K562 (cell line): ENCODE results near the gene MAP3K20. TPM values are rescaled to one million over a fixed set of nuclear protein-coding genes. Genes with fewer than 3 reads are reported as not detected.

Experiments used
- CBX5 ChIP-seq: IDR thresholded peaks from 2 replicates; pipeline ENCODE4 v1.6.1; 2014; ENCODE audit warnings: low read depth, borderline replicate concordance
- CCAR2 ChIP-seq: fragments of 200-400 bp; formaldehyde crosslinking; IDR thresholded peaks from 2 replicates; pipeline ENCODE4 v1.6.1; 2017; ENCODE audit warnings: mild to moderate bottlenecking, low read depth, low read length
- CHCHD3 ChIP-seq: fragments of 250-450 bp; sonication (Bioruptor Pico); IDR thresholded peaks from 2 replicates; pipeline ENCODE4 v2.1.2; 2022; ENCODE audit warnings: mild to moderate bottlenecking
- EGR1 ChIP-seq: fragments of 450-650 bp; conservative IDR thresholded peaks from 2 replicates; pipeline ENCODE4 v1.6.1; 2017; ENCODE audit warnings: mild to moderate bottlenecking
- GATAD2A ChIP-seq: fragments of 450-650 bp; IDR thresholded peaks from 2 replicates; pipeline ENCODE4 v1.6.1; 2017
- HDAC2 ChIP-seq: fragments of 450-650 bp; IDR thresholded peaks from 2 replicates; pipeline ENCODE4 v1.6.1; 2016; ENCODE audit warnings: mild to moderate bottlenecking
- KLF13 ChIP-seq: fragments of 450-650 bp; IDR thresholded peaks from 2 replicates; pipeline ENCODE4 v1.6.1; 2016; ENCODE audit warnings: missing genetic modification characterization, low read depth, mild to moderate bottlenecking, missing compliant biosample characterization, moderate library complexity, borderline replicate concordance
- NBN ChIP-seq: fragments of 450-650 bp; IDR thresholded peaks from 2 replicates; pipeline ENCODE4 v1.6.1; 2016; ENCODE audit warnings: low read depth, mild to moderate bottlenecking
- NCOA1 ChIP-seq: fragments of 450-650 bp; IDR thresholded peaks from 2 replicates; pipeline ENCODE4 v1.6.1; 2016; ENCODE audit warnings: low read depth
- NFIC ChIP-seq: fragments of 450-650 bp; IDR thresholded peaks from 2 replicates; pipeline ENCODE4 v1.6.1; 2017; ENCODE audit warnings: mild to moderate bottlenecking, inconsistent platforms
- POLR2G ChIP-seq: fragments of 200-400 bp; formaldehyde crosslinking; IDR thresholded peaks from 2 replicates; pipeline ENCODE4 v1.6.1; 2017; ENCODE audit warnings: low read depth, mild to moderate bottlenecking, antibody characterized with exemption, low read length, moderate library complexity
- PRPF4 ChIP-seq: fragments of 200-400 bp; formaldehyde crosslinking; IDR thresholded peaks from one replicate; pipeline ENCODE4 v1.6.1; 2017; ENCODE audit warnings: low read length, low read depth, mild to moderate bottlenecking; ENCODE audit not compliant: insufficient read depth, poor library complexity, severe bottlenecking
- SREBF1 ChIP-seq: fragments of 150-350 bp; IDR thresholded peaks from 2 replicates; pipeline ENCODE4 v1.6.1; 2014; ENCODE audit warnings: antibody characterized with exemption, low read depth, low read length, borderline replicate concordance
- TBP ChIP-seq: optimal IDR thresholded peaks from 2 replicates; pipeline ENCODE3; 2011; ENCODE audit warnings: low read depth, low read length, improper control_type of control experiment
- U2AF2 ChIP-seq: fragments of 200-400 bp; formaldehyde crosslinking; optimal IDR thresholded peaks from 2 replicates; pipeline ENCODE3; 2017; ENCODE audit warnings: low read depth, mild to moderate bottlenecking, low read length
- ZNF232 ChIP-seq: sonication (generic); formaldehyde crosslinking; IDR thresholded peaks from 2 replicates; pipeline ENCODE4 v1.8.0; 2022; ENCODE audit warnings: mild to moderate bottlenecking, missing genetic modification reagents
- ZNF77 ChIP-seq: fragments of 250-450 bp; sonication (Bioruptor Pico); IDR thresholded peaks from 2 replicates; pipeline ENCODE4 v1.5.0; 2020
- polyA plus RNA-seq, 8 experiments: library from polyadenylated mRNA; depleted of rRNA in 4 of 8; stranded (reverse) in 5 of 8; unstranded in 3 of 8; fragments of >200 nt; fragmentation: Nextera tagmentation in 2 of 8; fragmentation: Illumina TruSeq in 1 of 8; extraction: Ambion mirVana in 2 of 8; extraction: Trizol in 1 of 8; gene quantifications; 2 replicates each; pipeline versions ENCODE4 v1.2.1 to v1.2.3, GENCODE V29; 2011 to 2014; ENCODE audit warnings: inconsistent platforms in 1 of 8, missing spikeins in 1 of 8
- total RNA-seq, 7 experiments: library from RNA; depleted of rRNA in 6 of 7; stranded (reverse); fragments of >200 nt in 6 of 7; fragmentation: Illumina TruSeq in 2 of 7; extraction: Trizol in 2 of 7; gene quantifications; 2 replicates each; pipeline versions ENCODE4 v1.2.1 to v1.2.3, GENCODE V29; 2011 to 2021; ENCODE audit warnings: low replicate concordance in 1 of 7
- TF ChIP-seq, protein P1 (sequence below): fragments of 250-450 bp; sonication (Bioruptor Pico); IDR thresholded peaks from 2 replicates; pipeline ENCODE4 v1.8.0; 2022; ENCODE audit warnings: moderate library complexity, mild to moderate bottlenecking, inconsistent platforms
- TF ChIP-seq, protein P2 (sequence below): fragments of 250-450 bp; sonication (Bioruptor Pico); IDR thresholded peaks from 2 replicates; pipeline ENCODE4 v1.6.1; 2021; ENCODE audit warnings: mild to moderate bottlenecking
- TF ChIP-seq, protein P3 (sequence below): IDR thresholded peaks from 2 replicates; pipeline ENCODE4 v1.6.1; 2011; ENCODE audit warnings: borderline replicate concordance, low read depth, mild to moderate bottlenecking, moderate library complexity, low read length; ENCODE audit not compliant: insufficient read depth, poor library complexity, severe bottlenecking
- TF ChIP-seq, protein P4 (sequence below): fragments of 450-650 bp; IDR thresholded peaks from 2 replicates; pipeline ENCODE4 v1.6.1; 2016; ENCODE audit warnings: missing biosample characterization, missing genetic modification characterization
- TF ChIP-seq, protein P5 (sequence below): fragments of 250-450 bp; sonication (Bioruptor Pico); IDR thresholded peaks from 2 replicates; pipeline ENCODE4 v1.8.0; 2021; ENCODE audit warnings: moderate library complexity, mild to moderate bottlenecking, inconsistent platforms

The MAP3K20 gene
- total and polyA plus RNA-seq, 9 of the 15 experiments (the other 6 are each of a cell fraction or from before 2014, with no cell fraction given), result 9.8 to 34.2 (median 27.3) TPM

DNA sequence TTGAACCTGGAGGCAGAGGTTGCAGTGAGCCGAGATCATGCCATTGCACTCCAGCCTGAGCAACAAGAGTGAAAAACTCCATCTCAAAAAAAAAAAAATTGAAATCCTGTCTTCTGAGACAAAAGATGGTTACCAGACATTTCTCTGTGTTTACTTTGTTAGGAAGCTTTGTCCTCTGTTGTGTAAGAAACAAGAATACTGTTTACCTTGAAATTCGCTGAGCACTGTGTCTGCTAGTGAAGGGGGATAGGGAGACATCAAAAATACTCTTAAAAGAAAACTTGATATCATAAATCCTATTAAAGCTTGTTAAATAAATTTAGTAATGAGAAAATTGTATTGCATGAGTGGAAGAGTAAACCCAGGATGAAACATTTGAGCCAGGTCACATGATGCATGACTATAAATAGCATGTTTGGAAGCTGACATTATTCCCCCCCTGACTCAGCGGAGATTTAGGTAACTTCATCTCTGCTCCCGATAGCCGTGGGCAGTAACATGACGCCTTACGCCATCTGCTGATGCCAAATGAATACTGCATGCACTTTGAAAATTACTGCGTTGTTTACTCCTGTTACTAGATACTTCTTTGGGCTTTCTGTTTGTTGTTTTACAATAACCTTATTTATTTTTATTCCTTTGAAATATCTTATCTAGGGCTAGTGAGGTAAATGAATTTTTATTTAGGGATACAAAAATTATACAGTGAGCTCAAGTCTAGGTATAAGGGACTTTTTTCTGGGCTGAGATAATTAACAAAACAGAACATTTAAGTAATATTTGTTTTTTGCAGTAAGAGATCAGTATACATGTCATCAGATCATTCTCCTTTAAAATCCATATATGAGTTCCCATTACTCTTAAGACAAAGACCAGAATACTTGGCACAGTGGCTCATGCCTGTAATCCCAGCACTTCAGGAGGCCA lies 134.9 kb downstream of the MAP3K20 start (continued):
- no peak for TF ChIP-seq CHCHD3 (CRISPR knock-in tag)
- TF ChIP-seq SREBF1, result no peak
- TF ChIP-seq, protein P1, sequence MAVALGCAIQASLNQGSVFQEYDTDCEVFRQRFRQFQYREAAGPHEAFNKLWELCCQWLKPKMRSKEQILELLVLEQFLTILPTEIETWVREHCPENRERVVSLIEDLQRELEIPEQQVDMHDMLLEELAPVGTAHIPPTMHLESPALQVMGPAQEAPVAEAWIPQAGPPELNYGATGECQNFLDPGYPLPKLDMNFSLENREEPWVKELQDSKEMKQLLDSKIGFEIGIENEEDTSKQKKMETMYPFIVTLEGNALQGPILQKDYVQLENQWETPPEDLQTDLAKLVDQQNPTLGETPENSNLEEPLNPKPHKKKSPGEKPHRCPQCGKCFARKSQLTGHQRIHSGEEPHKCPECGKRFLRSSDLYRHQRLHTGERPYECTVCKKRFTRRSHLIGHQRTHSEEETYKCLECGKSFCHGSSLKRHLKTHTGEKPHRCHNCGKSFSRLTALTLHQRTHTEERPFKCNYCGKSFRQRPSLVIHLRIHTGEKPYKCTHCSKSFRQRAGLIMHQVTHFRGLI (CRISPR knock-in tag), result no peak
- no peak for TF ChIP-seq CBX5
- TF ChIP-seq HDAC2, result peak; percentile 46; the same call in 1 of the 2 replicates
- no peak for TF ChIP-seq CCAR2
- no peak for TF ChIP-seq ZNF232 (CRISPR knock-in tag)
- TF ChIP-seq NFIC, result no peak; the same call in 1 of the 2 replicates
- TF ChIP-seq, protein P2, sequence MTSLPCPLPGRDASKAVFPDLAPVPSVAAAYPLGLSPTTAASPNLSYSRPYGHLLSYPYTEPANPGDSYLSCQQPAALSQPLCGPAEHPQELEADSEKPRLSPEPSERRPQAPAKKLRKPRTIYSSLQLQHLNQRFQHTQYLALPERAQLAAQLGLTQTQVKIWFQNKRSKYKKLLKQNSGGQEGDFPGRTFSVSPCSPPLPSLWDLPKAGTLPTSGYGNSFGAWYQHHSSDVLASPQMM (CRISPR knock-in tag), result no peak
- no peak for TF ChIP-seq U2AF2
- TF ChIP-seq, protein P3, sequence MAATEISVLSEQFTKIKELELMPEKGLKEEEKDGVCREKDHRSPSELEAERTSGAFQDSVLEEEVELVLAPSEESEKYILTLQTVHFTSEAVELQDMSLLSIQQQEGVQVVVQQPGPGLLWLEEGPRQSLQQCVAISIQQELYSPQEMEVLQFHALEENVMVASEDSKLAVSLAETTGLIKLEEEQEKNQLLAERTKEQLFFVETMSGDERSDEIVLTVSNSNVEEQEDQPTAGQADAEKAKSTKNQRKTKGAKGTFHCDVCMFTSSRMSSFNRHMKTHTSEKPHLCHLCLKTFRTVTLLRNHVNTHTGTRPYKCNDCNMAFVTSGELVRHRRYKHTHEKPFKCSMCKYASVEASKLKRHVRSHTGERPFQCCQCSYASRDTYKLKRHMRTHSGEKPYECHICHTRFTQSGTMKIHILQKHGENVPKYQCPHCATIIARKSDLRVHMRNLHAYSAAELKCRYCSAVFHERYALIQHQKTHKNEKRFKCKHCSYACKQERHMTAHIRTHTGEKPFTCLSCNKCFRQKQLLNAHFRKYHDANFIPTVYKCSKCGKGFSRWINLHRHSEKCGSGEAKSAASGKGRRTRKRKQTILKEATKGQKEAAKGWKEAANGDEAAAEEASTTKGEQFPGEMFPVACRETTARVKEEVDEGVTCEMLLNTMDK, result no peak
- no peak for TF ChIP-seq POLR2G
- TF ChIP-seq EGR1, result peak; percentile 43; the same call in 1 of the 2 replicates
- no peak for TF ChIP-seq ZNF77 (CRISPR knock-in tag)
- TF ChIP-seq, protein P4, sequence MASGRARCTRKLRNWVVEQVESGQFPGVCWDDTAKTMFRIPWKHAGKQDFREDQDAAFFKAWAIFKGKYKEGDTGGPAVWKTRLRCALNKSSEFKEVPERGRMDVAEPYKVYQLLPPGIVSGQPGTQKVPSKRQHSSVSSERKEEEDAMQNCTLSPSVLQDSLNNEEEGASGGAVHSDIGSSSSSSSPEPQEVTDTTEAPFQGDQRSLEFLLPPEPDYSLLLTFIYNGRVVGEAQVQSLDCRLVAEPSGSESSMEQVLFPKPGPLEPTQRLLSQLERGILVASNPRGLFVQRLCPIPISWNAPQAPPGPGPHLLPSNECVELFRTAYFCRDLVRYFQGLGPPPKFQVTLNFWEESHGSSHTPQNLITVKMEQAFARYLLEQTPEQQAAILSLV (tag), result no peak
- no peak for TF ChIP-seq NCOA1
- no peak for TF ChIP-seq TBP
- TF ChIP-seq GATAD2A, result no peak
- TF ChIP-seq NBN, result 0 out of 2 replicates have a peak, but pooled peaks have one; percentile 29
- TF ChIP-seq, protein P5, sequence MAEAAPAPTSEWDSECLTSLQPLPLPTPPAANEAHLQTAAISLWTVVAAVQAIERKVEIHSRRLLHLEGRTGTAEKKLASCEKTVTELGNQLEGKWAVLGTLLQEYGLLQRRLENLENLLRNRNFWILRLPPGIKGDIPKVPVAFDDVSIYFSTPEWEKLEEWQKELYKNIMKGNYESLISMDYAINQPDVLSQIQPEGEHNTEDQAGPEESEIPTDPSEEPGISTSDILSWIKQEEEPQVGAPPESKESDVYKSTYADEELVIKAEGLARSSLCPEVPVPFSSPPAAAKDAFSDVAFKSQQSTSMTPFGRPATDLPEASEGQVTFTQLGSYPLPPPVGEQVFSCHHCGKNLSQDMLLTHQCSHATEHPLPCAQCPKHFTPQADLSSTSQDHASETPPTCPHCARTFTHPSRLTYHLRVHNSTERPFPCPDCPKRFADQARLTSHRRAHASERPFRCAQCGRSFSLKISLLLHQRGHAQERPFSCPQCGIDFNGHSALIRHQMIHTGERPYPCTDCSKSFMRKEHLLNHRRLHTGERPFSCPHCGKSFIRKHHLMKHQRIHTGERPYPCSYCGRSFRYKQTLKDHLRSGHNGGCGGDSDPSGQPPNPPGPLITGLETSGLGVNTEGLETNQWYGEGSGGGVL (CRISPR knock-in tag), result no peak
- TF ChIP-seq PRPF4, result no peak
- no peak for TF ChIP-seq KLF13 (tag)
